Mucosa of descending colon (tissue), 3 donors: ENCODE measurements around the gene GMPPA. TPM values are rescaled to one million over a fixed set of nuclear protein-coding genes. Genes with fewer than 3 reads are reported as not detected.

Source experiments
- ATAC-seq: fragments of 200-7000 bp; cut with Tn5 transposase; one replicate; pipeline ENCODE4 v1.9.1; 2020; ENCODE audit warnings: mild to moderate bottlenecking, moderate library complexity
- DNase-seq, 3 donors: peaks; one replicate each; pipeline ENCODE4 v3.0.0-alpha.2; 2020
- H3K36me3 ChIP-seq: fragments of 200-600 bp; one replicate; pipeline ENCODE4 v1.8.0; 2021; ENCODE audit warnings: low read depth, mild to moderate bottlenecking
- H3K4me1 ChIP-seq: fragments of 200-600 bp; one replicate; pipeline ENCODE4 v1.8.0; 2021; ENCODE audit warnings: low read depth, mild to moderate bottlenecking
- H3K4me3 ChIP-seq: fragments of 200-600 bp; one replicate; pipeline ENCODE4 v1.8.0; 2021; ENCODE audit warnings: mild to moderate bottlenecking
- H3K9me3 ChIP-seq: fragments of 200-600 bp; one replicate; pipeline ENCODE4 v1.8.0; 2021; ENCODE audit warnings: mild to moderate bottlenecking
- CTCF ChIP-seq: fragments of 200-600 bp; IDR thresholded peaks from one replicate; pipeline ENCODE4 v1.8.0; 2022; ENCODE audit warnings: antibody characterized with exemption, mild to moderate bottlenecking
- intact Hi-C, 2 donors: fragments of 100-400 bp; cut with DNase I in 1 of 2; cut with micrococcal nuclease in 1 of 2; formaldehyde crosslinking; loops; one replicate each; pipeline versions ENCODE4 v1.11.0 to v1.11.1; 2022; cut with DNase I, micrococcal nuclease
- total RNA-seq, 3 donors: library from RNA; stranded (reverse); fragmentation: NEBNext Ultra II Directional in 2 of 3; extraction: Animal tissue kit (Norgen Biotek cat#: 25700) in 2 of 3; gene quantifications; one replicate each; pipeline versions ENCODE4 v1.2.1 to v1.2.4, GENCODE V29; 2021 to 2023
- donor health status: DM: no; HTN: no; CAD: no; lungs with moderate emphysema.
- donor health status: DM: no; HTN: no; CAD: no.
- donor health status: DM: no; HTN: yes; CAD: no.

Gene GMPPA
- total RNA-seq, 3 donors from 2014 or later, result 33.6 to 52.6 (median 43.6) TPM

GRCh38 chr2:219478916-219479315 is 19.8 kb upstream of the GMPPA start:
- no peak overlapping the region for H3K4me3 ChIP-seq
- no peak for TF ChIP-seq CTCF
- intact Hi-C loops, result no loop called here

GRCh38 chr2:219480004-219480403 is 18.7 kb upstream of the GMPPA start:
- no peaks in the 10 kb centered on the region for H3K9me3 ChIP-seq
- intact Hi-C loops, result no loop called here
- H3K4me3 ChIP-seq, result no peak overlapping the region
- TF ChIP-seq CTCF, result no peak
- no peaks in the 10 kb centered on the region for H3K36me3 ChIP-seq
- ATAC-seq, result no peak
- DNase-seq, result no peak
- peaks cover 11% of the 10 kb centered on the region for H3K4me1 ChIP-seq

More at GRCh38 chr2:219478916-219479315, 19.8 kb upstream of the GMPPA start:
- Histone ChIP-seq H3K9me3 (no peaks in the 10 kb centered on the region), H3K4me1 (peaks cover 3% of the 10 kb centered on the region), H3K36me3 (no peaks in the 10 kb centered on the region)
- ATAC-seq, result no peak
- no peak for DNase-seq

- no peak for TF ChIP-seq CTCF
- Histone ChIP-seq H3K36me3 (no peaks in the 10 kb centered on the region), H3K4me1 (peaks cover 11% of the 10 kb centered on the region), H3K9me3 (no peaks in the 10 kb centered on the region), H3K4me3 (no peak overlapping the region)
- ATAC-seq (no peak), DNase-seq (no peak)
- intact Hi-C loops, result no loop called here
These were observed 15.9 kb upstream of the GMPPA start for GRCh38 chr2:219482674-219483405.

GRCh38 chr2:219483451-219484342 is 15.0 kb upstream of the GMPPA start:
- Histone ChIP-seq H3K4me1 (peaks cover 11% of the 10 kb centered on the region), H3K36me3 (no peaks in the 10 kb centered on the region), H3K9me3 (no peaks in the 10 kb centered on the region), H3K4me3 (no peak overlapping the region)
- peak; percentile 5 for ATAC-seq
- intact Hi-C loops, result no loop called here
- no peak for TF ChIP-seq CTCF
- no peak for DNase-seq

GRCh38 chr2:219484343-219485200 is 14.1 kb upstream of the GMPPA start:
- H3K4me3 ChIP-seq, result no peak overlapping the region
- intact Hi-C loops, result no loop called here
- no peaks in the 10 kb centered on the region for H3K36me3 ChIP-seq
- peaks cover 11% of the 10 kb centered on the region for H3K4me1 ChIP-seq
- ATAC-seq (peak; percentile 31), DNase-seq (no peak)
- TF ChIP-seq CTCF, result no peak
- no peaks in the 10 kb centered on the region for H3K9me3 ChIP-seq
